ENCODE results near the gene EPS15. TPM values are rescaled to one million over a fixed set of nuclear protein-coding genes. Genes with fewer than 3 reads are reported as not detected.

The EPS15 gene
- total and polyA plus RNA-seq, 10 of the 15 experiments (the other 5 are each of a cell fraction or from before 2014, with no cell fraction given): 24.7 to 87.8 (median 56.3) TPM

DNA sequence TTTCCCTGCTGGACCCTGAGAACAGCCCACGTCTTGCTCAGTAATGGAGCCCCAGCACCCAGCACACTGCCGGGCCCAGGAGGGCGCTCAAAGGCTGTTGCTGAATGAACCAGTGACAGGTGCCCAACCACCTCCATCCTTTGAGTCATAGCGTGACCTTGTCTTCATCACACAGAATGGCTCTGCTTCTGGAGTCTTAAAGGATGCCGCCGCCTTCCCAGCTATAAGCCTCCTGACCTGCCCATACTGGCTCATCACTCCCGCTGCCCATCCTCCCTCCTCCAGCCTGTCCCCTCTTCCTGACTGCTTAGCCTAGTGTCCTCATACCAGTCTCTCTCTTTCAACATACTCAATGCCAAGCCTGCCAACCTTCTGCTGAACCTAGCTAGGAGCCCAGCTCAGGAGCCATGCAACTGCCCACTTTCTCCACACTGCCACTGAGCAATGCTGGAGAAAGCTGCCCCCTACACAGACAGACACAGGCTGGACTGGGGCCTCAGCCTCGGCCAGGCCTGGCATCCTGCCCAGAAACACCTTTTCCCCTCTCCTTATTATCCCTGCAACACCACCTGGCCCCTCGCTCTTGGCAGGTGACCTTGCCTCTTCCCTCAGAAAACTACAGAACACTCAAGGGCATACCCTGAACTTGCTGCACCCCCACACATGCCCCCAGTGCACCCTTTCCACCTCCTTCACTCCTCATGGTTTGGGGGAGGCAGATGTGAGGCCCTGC lies 202.8 kb downstream of the EPS15 start:
- intact Hi-C loops (cut with micrococcal nuclease; ENCODE audit: unreplicated experiment) (no loop called here), in situ Hi-C loops (cut with MboI) (no loop called here)
- DNase-seq (ENCODE audit: low read depth, low spot score) (no peak), FAIRE-seq (no peak), ATAC-seq (no peak)
- no peak overlapping the region for H3K9ac ChIP-seq (ENCODE audit: control insufficient read depth, insufficient read depth, low read length)
- no peaks in the 10 kb centered on the region for H3K27me3 ChIP-seq (replicated peaks in 1 of 2; ENCODE audit: control insufficient read depth in 2 of 2, insufficient read depth in 2 of 2, low read length in 1 of 2)
- H3K4me2 ChIP-seq (ENCODE audit: control insufficient read depth, insufficient read depth): no peak overlapping the region
- H3K79me2 ChIP-seq (ENCODE audit: control insufficient read depth, insufficient read depth, low read length): no peaks in the 10 kb centered on the region
- no peak for TF ChIP-seq ZNF274 (IDR thresholded peaks at IDR 0.05; ENCODE audit: insufficient read depth, insufficient read length)
- no peak for TF ChIP-seq KDM1A (IDR thresholded peaks at IDR 0.05; ENCODE audit: borderline replicate concordance)
- TF ChIP-seq RAD21 (IDR thresholded peaks at IDR 0.05; ENCODE audit: insufficient read depth, low read depth, low read length): peak; percentile 32; the same call in 1 of the 2 replicates
- TF ChIP-seq, protein P1, sequence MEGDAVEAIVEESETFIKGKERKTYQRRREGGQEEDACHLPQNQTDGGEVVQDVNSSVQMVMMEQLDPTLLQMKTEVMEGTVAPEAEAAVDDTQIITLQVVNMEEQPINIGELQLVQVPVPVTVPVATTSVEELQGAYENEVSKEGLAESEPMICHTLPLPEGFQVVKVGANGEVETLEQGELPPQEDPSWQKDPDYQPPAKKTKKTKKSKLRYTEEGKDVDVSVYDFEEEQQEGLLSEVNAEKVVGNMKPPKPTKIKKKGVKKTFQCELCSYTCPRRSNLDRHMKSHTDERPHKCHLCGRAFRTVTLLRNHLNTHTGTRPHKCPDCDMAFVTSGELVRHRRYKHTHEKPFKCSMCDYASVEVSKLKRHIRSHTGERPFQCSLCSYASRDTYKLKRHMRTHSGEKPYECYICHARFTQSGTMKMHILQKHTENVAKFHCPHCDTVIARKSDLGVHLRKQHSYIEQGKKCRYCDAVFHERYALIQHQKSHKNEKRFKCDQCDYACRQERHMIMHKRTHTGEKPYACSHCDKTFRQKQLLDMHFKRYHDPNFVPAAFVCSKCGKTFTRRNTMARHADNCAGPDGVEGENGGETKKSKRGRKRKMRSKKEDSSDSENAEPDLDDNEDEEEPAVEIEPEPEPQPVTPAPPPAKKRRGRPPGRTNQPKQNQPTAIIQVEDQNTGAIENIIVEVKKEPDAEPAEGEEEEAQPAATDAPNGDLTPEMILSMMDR (IDR thresholded peaks at IDR 0.05 in 2 of 3, conservative IDR thresholded peaks at IDR 0.05 in 1 of 3; ENCODE audit: control insufficient read depth in 2 of 3, extremely low read depth in 1 of 3, insufficient read depth in 1 of 3, low read depth in 3 of 3, low read length in 3 of 3): 0 out of 6 replicates have a peak, but pooled peaks of 1 of the 3 experiments have one; percentile 1
- H4K20me1 ChIP-seq (ENCODE audit: control insufficient read depth, insufficient read depth): no peaks in the 10 kb centered on the region
- H3K36me3 ChIP-seq (ENCODE audit: control insufficient read depth in 2 of 2, insufficient read depth in 2 of 2, low read length in 1 of 2): no peaks in the 10 kb centered on the region; a peak in 1 of 4 replicates
- ChIA-PET RAD21 (ENCODE audit: unreplicated experiment) (no interaction called here), POLR2A (no interaction called here), CTCF (interaction anchor here (1.3 kb wide), 1 partner anchor 20 kb away, joined by 4 read pairs; no protein-coding TSS in a partner anchor), SMC1A (ENCODE audit: uncharacterized antibody, unreplicated experiment) (no interaction called here)
- H3K27ac ChIP-seq (ENCODE audit: control insufficient read depth, insufficient read depth): no peak overlapping the region
- 69% methylated on average over 9 of the region's 9 CpGs for WGBS (ENCODE audit: insufficient coverage, insufficient replicate concordance, low lambda C conversion rate, missing lambda C conversion rate)
- H3K4me3 ChIP-seq: no peak overlapping the region
- BruUV-seq (replicated peaks): no TSS peak
- H3K9me3 ChIP-seq (replicated peaks; ENCODE audit: control insufficient read depth, insufficient read depth, low read length): no peaks in the 10 kb centered on the region
- H3K4me1 ChIP-seq (ENCODE audit: control insufficient read depth, insufficient read depth, low read length): no peaks in the 10 kb centered on the region
- H2AFZ ChIP-seq (ENCODE audit: control insufficient read depth, low read depth, low read length): no peak overlapping the region
